Transverse colon (tissue), 3 donors: ENCODE measurements around the gene NCK1.

Source experiments
- POLR2A ChIP-seq: fragments of 450-650 bp; IDR thresholded peaks from one replicate; pipeline ENCODE4 v1.6.1; 2016; ENCODE audit warnings: antibody characterized with exemption, mild to moderate bottlenecking, moderate library complexity
- TF ChIP-seq, protein P1 (sequence below), 5 experiments: fragments of 200-600 bp in 3 of 5; fragments of 450-650 bp in 2 of 5; sonication (generic) in 3 of 5; IDR thresholded peaks; 1 replicate in 2 of 5; 2 replicates in 3 of 5; pipeline ENCODE4 v1.5.1; 2016 to 2017; ENCODE audit warnings: antibody characterized with exemption in 5 of 5, inconsistent platforms in 3 of 5, mild to moderate bottlenecking in 2 of 5, moderate library complexity in 1 of 5

GRCh38 chr3:136861890-136862616 lies at the start of gene NCK1:
- TF ChIP-seq, protein P1, sequence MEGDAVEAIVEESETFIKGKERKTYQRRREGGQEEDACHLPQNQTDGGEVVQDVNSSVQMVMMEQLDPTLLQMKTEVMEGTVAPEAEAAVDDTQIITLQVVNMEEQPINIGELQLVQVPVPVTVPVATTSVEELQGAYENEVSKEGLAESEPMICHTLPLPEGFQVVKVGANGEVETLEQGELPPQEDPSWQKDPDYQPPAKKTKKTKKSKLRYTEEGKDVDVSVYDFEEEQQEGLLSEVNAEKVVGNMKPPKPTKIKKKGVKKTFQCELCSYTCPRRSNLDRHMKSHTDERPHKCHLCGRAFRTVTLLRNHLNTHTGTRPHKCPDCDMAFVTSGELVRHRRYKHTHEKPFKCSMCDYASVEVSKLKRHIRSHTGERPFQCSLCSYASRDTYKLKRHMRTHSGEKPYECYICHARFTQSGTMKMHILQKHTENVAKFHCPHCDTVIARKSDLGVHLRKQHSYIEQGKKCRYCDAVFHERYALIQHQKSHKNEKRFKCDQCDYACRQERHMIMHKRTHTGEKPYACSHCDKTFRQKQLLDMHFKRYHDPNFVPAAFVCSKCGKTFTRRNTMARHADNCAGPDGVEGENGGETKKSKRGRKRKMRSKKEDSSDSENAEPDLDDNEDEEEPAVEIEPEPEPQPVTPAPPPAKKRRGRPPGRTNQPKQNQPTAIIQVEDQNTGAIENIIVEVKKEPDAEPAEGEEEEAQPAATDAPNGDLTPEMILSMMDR (IDR thresholded peaks at IDR 0.05): peak in 1 of 5 experiments; percentile 21
- peak; percentile 91 for TF ChIP-seq POLR2A
